ENCODE measurements around the gene PAQR5.
"Not testable (repeated sequence)": the region's sequence is repeated elsewhere in the genome, so short reads cannot be mapped to it uniquely, and the experiment has no call there.

The PAQR5 gene

GRCh38 chr15:69298697-69299441 lies at the start of gene PAQR5:
Gene PAQR5 (plus strand): TSS chr15:69298912. CDS start chr15:69360081, 61,169 bp downstream.
- no peak for DNase-seq

- no peak for DNase-seq
Measured at GRCh38 chr15:69253156-69253555, 45.6 kb upstream of the PAQR5 start.

DNA sequence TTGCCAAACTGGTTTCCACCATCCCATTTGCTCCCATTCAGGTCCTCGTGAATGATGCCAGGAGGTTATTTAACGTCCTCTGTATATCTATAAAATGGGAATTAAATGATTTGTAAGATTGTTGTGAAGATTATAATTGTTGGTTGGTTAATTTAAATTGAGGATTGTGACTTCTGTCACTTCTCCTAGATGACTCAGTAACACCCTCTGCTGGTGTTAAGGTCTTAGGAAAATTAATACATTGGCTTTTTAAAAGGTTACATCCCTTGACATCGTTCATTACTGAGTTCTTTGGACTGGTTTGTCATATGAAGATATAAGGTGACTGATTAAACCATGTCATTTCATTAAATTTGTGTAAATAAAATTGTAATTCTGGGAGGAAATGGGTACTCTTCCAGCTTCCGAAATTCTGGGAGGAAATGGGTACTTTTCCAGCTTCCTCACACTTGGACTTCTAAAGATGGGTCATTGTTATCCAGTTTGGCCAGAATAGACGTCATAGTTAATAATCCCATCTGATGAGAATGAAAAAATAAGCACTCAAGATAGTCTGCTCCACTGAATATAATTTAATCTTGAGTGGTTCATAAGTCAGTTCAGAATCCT lies 33.3 kb upstream of the PAQR5 start:
- DNase-seq = peak; percentile 22

DNA sequence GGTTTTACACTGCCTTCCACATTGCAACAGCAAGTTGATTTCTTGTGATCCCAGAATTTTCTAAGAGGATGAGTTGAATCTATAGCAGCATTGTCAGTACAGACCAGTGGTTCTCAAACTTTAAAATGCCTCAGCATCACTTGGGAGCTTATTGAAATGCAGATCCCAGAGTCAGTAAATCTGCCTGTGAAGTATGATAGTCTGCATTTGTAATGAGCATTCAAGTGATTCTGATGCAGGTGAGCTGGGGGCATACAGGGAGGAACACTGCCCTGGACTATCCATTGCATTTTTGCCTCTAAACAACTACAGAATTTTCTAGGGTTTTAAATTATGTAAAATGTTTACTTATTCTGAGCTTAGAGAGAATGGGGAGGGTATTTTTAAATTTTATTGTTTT lies 27.5 kb upstream of the PAQR5 start:
- DNase-seq = no peak

- no peak for DNase-seq
Measured at GRCh38 chr15:69272139-69272538, 26.6 kb upstream of the PAQR5 start.

DNA sequence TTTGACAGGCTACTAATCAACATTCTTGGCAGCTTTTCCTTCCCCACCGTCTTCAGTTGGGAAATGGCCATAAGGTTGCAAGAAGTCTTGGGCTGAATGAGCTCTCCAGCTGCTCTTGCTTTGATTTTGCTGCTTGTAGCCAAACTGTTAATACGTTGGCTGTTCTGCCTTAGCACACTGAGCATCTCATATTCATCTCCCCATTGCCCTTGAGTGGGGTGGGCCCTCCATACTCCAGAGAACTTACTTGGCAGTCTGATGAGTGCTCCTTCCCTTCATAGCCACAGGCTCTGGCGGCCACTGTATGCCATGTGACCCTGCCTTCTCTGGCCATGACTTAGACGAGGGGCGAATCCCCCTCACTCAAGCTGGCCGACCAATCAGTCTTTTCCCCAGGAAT lies 25.8 kb upstream of the PAQR5 start:
- no peak for DNase-seq

DNA sequence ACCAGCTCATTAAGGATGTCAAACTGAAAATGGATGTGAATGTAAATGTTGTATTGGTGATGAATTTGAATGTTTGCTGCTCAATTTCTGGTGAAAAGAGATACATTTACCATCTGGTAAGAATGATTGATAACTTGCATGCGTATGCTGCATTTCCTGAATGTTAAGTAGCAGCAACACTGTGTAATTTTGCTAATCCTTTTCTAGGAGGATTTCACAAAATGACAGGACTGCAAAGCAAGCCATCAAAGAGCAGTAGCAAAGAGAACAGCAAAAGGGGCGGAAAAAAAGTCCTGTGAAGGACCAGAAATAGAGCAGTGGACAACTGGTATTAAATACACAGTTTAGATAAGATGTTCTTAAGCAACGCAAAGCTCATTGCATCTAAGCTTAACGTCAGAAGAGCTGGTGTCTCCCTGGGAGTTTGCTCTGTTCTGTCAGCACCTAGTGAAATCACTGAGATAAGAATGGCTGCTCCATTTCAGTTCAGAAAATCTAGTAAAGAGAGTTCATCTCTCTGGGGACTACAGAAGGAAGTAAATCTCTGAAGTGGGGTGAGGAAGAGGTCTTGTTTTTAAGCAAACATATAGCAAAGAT lies 23.5 kb upstream of the PAQR5 start:
- DNase-seq = no peak

- no peak for DNase-seq
Measured at GRCh38 chr15:69275933-69276560, 22.7 kb upstream of the PAQR5 start.

GRCh38 chr15:69277316-69277715 lies 21.4 kb upstream of the PAQR5 start:
- no peak for DNase-seq

GRCh38 chr15:69279636-69280035 lies 19.1 kb upstream of the PAQR5 start:
- no peak for DNase-seq

DNA sequence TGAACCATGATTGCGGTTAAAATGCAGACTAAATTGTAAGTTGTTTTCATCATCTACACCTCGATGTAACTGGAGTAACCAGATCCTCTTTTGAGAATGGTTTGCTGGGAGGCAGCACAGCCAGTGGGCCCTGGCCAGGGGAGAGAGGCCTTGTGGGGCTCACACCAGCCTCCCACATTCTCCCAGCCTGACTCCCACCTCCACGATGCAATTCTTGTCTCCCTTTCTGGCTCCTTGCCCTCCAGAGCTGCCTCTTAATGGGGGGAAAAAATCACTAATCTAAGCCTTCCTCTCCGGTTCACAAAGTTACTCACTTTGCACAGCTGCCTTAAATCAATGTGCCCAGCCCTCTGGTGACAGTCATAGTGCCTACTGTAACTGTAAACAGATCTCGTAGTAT lies 17.9 kb upstream of the PAQR5 start:
- no peak for DNase-seq

DNA sequence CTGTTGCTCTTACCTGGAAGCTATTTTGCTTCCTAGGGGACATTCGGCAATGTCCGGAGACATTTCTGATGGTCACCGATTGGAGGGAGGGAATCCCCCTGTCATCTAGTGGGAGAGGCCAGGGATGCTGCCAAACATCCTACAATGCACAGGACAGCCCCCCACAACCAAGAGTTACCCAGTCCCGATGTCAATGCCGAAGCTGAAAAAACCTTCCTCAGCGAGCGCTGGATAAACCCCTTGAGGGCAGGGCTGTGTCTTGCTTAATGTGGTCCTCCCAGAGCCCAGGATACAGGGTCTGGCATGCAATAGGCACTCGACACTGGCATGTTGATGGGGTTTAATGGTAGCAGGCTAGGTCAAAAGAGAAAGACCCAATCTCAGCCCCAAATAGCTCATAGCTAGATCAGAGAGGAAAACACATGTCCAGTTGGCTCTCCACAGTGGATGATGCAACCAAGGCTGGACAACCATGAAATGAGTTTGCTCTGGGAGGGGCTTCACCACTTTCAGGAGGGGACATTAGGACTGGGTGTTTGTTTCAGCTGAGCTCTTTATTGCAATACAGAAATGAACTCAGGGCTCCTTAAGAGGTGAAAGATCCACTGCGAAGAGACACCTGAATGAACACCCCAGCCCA lies 16.5 kb upstream of the PAQR5 start:
- no peak for DNase-seq

DNA sequence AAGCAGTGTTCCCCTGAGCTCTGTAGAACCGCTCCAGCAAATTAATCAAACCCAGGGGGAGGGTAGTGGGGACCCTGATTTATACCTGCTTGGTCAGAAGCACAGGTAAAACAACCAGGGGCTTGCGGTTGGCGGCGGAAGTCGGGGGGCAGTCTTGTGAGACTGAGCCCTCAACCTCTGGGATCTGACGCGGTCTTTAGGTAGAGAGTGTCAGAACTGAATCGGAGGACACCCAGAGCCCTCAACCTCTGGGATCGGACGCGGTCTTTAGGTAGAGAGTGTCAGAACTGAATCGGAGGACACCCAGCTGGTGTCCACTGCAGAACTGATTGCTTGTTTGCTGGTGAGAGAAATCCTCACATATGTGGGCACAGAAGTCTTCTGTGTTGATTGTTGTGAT lies 12.9 kb upstream of the PAQR5 start:
- DNase-seq = no peak

DNA sequence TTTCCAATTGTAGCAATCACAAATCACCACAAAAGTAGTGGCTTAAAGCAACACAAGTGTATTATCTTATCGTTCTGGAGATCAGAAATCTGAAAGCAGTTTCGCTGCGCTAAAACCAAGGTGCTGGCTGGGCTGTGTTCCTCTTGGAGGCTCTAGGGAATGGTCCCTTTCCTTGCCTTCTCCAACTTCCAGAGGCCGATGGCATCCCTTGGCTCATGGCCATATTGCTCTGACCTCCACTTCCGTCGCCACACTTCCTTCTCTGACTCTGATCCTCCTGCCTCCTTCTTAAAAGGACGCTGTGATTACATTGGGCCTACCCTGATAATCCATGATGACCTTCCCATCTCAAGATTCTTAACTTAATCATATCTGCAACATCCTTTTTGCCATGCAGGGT lies 10.7 kb upstream of the PAQR5 start:
- DNase-seq = no peak

GRCh38 chr15:69288531-69289341 lies 10.0 kb upstream of the PAQR5 start:
- DNase-seq = no peak

GRCh38 chr15:69289342-69290146 lies 9.2 kb upstream of the PAQR5 start:
- no peak for DNase-seq

- DNase-seq = no peak
Measured at GRCh38 chr15:69290346-69291164, 8.2 kb upstream of the PAQR5 start.

DNA sequence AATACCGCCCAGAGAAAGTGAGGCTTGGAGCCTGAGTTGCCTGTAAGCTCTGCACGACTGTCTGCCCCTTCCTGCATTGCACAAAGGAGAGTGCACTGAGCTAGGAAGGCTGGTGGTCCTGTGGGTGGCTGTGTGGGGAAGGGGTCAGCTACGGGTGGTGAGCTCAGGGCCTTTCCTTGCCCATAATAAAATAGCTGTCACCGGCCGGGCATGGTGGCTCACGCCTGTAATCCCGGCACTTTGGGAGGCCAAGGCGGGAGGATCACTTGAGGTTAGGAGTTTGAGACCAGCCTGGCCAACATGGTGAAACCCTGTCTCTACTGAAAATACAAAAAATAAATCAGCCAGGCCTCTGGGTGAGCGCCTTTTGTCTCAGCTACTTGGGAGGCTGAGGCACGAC lies 7.1 kb upstream of the PAQR5 start:
- DNase-seq = not testable (repeated sequence)

- no peak for DNase-seq
Measured at GRCh38 chr15:69292826-69293420, 5.8 kb upstream of the PAQR5 start.
